ENCODE measurements around the gene APOL3. TPM values are rescaled to one million over a fixed set of nuclear protein-coding genes. Genes with fewer than 3 reads are reported as not detected.
A peak's percentile ranks its signal among the peaks of the same experiment; 100 is the strongest.
"Not testable (repeated sequence)": the region's sequence is repeated elsewhere in the genome, so short reads cannot be mapped to it uniquely, and the experiment has no call there.

Gene APOL3
- total RNA-seq, 2 donors from 2014 or later, result 99.3 to 118 TPM

- Mint-ChIP-seq H3K4me3 (peak overlapping the region; percentile 67), H3K27me3 (no peaks in the 10 kb centered on the region), H3K4me1 (no peaks in the 10 kb centered on the region), H3K36me3 (ENCODE audit: low read depth) (no peaks in the 10 kb centered on the region), H3K27ac (peak overlapping the region; percentile 87), H3K9me3 (no peaks in the 10 kb centered on the region)
- peak; percentile 99 for ATAC-seq (replicated peaks)
Observed at GRCh38 chr22:36123673-36124630, 36.6 kb downstream of the APOL3 start.

GRCh38 chr22:36120621-36121351, 39.8 kb downstream of the APOL3 start:
- not testable (repeated sequence) for H3K36me3 Mint-ChIP-seq (ENCODE audit: low read depth); H3K27me3 Mint-ChIP-seq; H3K9me3 Mint-ChIP-seq; H3K4me1 Mint-ChIP-seq; ATAC-seq (replicated peaks); H3K4me3 Mint-ChIP-seq
- H3K27ac Mint-ChIP-seq, result peak overlapping the region; percentile 12

- H3K4me1 Mint-ChIP-seq, result no peaks in the 10 kb centered on the region
- no peaks in the 10 kb centered on the region for H3K27me3 Mint-ChIP-seq
Observed at GRCh38 chr22:36117053-36117554, 43.5 kb downstream of the APOL3 start.

GRCh38 chr22:36116127-36116526, 44.4 kb downstream of the APOL3 start:
- H3K4me1 Mint-ChIP-seq, result no peaks in the 10 kb centered on the region
- no peaks in the 10 kb centered on the region for H3K9me3 Mint-ChIP-seq
- H3K27me3 Mint-ChIP-seq, result no peaks in the 10 kb centered on the region

More at GRCh38 chr22:36117053-36117554, 43.5 kb downstream of the APOL3 start:
- Mint-ChIP-seq H3K9me3 (no peaks in the 10 kb centered on the region), H3K4me3 (no peak overlapping the region), H3K36me3 (ENCODE audit: low read depth) (no peaks in the 10 kb centered on the region), H3K27ac (peak overlapping the region; percentile 70)
- no peak for ATAC-seq (replicated peaks)

GRCh38 chr22:36113121-36113520, 47.4 kb downstream of the APOL3 start:
- Mint-ChIP-seq H3K4me1 (no peaks in the 10 kb centered on the region), H3K4me3 (no peak overlapping the region), H3K9me3 (no peaks in the 10 kb centered on the region), H3K36me3 (ENCODE audit: low read depth) (no peaks in the 10 kb centered on the region), H3K27ac (no peak overlapping the region), H3K27me3 (no peaks in the 10 kb centered on the region)
- no peak for ATAC-seq (replicated peaks)

More at GRCh38 chr22:36116127-36116526, 44.4 kb downstream of the APOL3 start:
- H3K27ac Mint-ChIP-seq, result no peak overlapping the region
- no peak overlapping the region for H3K4me3 Mint-ChIP-seq
- no peaks in the 10 kb centered on the region for H3K36me3 Mint-ChIP-seq (ENCODE audit: low read depth)
- no peak for ATAC-seq (replicated peaks)

- Mint-ChIP-seq H3K9me3 (no peaks in the 10 kb centered on the region), H3K27me3 (peaks cover 7% of the 10 kb centered on the region), H3K4me1 (no peaks in the 10 kb centered on the region), H3K36me3 (ENCODE audit: low read depth) (no peaks in the 10 kb centered on the region), H3K4me3 (no peak overlapping the region), H3K27ac (no peak overlapping the region)
- no peak for ATAC-seq (replicated peaks)
Observed at GRCh38 chr22:36111316-36111715, 49.2 kb downstream of the APOL3 start.

GRCh38 chr22:36110306-36110881, 50.2 kb downstream of the APOL3 start:
- Mint-ChIP-seq H3K9me3 (no peaks in the 10 kb centered on the region), H3K4me1 (no peaks in the 10 kb centered on the region), H3K36me3 (ENCODE audit: low read depth) (no peaks in the 10 kb centered on the region), H3K27ac (no peak overlapping the region), H3K4me3 (no peak overlapping the region), H3K27me3 (peaks cover 10% of the 10 kb centered on the region)
- ATAC-seq (replicated peaks), result no peak

- Mint-ChIP-seq H3K27ac (no peak overlapping the region), H3K36me3 (ENCODE audit: low read depth) (no peaks in the 10 kb centered on the region), H3K27me3 (peaks cover 16% of the 10 kb centered on the region), H3K4me3 (no peak overlapping the region), H3K9me3 (no peaks in the 10 kb centered on the region), H3K4me1 (no peaks in the 10 kb centered on the region)
- ATAC-seq (replicated peaks), result no peak
Observed at GRCh38 chr22:36107436-36107835, 53.1 kb downstream of the APOL3 start.

- ATAC-seq (replicated peaks), result no peak
- Mint-ChIP-seq H3K9me3 (no peaks in the 10 kb centered on the region), H3K27ac (no peak overlapping the region), H3K27me3 (peaks cover 16% of the 10 kb centered on the region), H3K4me3 (no peak overlapping the region), H3K36me3 (ENCODE audit: low read depth) (no peaks in the 10 kb centered on the region), H3K4me1 (no peaks in the 10 kb centered on the region)
Observed at GRCh38 chr22:36106910-36107309, 53.6 kb downstream of the APOL3 start.

- no peak for ATAC-seq (replicated peaks)
- H3K27me3 Mint-ChIP-seq, result peaks cover 19% of the 10 kb centered on the region
- H3K4me1 Mint-ChIP-seq, result no peaks in the 10 kb centered on the region
- no peak overlapping the region for H3K27ac Mint-ChIP-seq
- H3K4me3 Mint-ChIP-seq, result no peak overlapping the region
- H3K9me3 Mint-ChIP-seq, result no peaks in the 10 kb centered on the region
- H3K36me3 Mint-ChIP-seq (ENCODE audit: low read depth), result no peaks in the 10 kb centered on the region
Observed at GRCh38 chr22:36104988-36105387, 55.6 kb downstream of the APOL3 start.

- Mint-ChIP-seq H3K27me3 (peaks cover 19% of the 10 kb centered on the region), H3K9me3 (no peaks in the 10 kb centered on the region), H3K36me3 (ENCODE audit: low read depth) (no peaks in the 10 kb centered on the region), H3K27ac (no peak overlapping the region), H3K4me1 (no peaks in the 10 kb centered on the region), H3K4me3 (no peak overlapping the region)
- ATAC-seq (replicated peaks), result no peak
Observed at GRCh38 chr22:36104435-36104834, 56.1 kb downstream of the APOL3 start.

GRCh38 chr22:36103891-36104290, 56.7 kb downstream of the APOL3 start:
- H3K4me3 Mint-ChIP-seq, result no peak overlapping the region
- no peak overlapping the region for H3K27ac Mint-ChIP-seq
- H3K27me3 Mint-ChIP-seq, result peaks cover 19% of the 10 kb centered on the region
- H3K4me1 Mint-ChIP-seq, result no peaks in the 10 kb centered on the region
- no peak for ATAC-seq (replicated peaks)
- no peaks in the 10 kb centered on the region for H3K9me3 Mint-ChIP-seq
- no peaks in the 10 kb centered on the region for H3K36me3 Mint-ChIP-seq (ENCODE audit: low read depth)

- no peak overlapping the region for H3K27ac Mint-ChIP-seq
- no peaks in the 10 kb centered on the region for H3K9me3 Mint-ChIP-seq
- ATAC-seq (replicated peaks), result no peak
- H3K36me3 Mint-ChIP-seq (ENCODE audit: low read depth), result no peaks in the 10 kb centered on the region
- H3K27me3 Mint-ChIP-seq, result peaks cover 19% of the 10 kb centered on the region
- no peak overlapping the region for H3K4me3 Mint-ChIP-seq
- no peaks in the 10 kb centered on the region for H3K4me1 Mint-ChIP-seq
Observed at GRCh38 chr22:36102995-36103394, 57.6 kb downstream of the APOL3 start.

GRCh38 chr22:36101756-36102155, 58.8 kb downstream of the APOL3 start:
- Mint-ChIP-seq H3K27ac (no peak overlapping the region), H3K27me3 (peaks cover 15% of the 10 kb centered on the region), H3K4me3 (no peak overlapping the region), H3K4me1 (no peaks in the 10 kb centered on the region), H3K9me3 (no peaks in the 10 kb centered on the region), H3K36me3 (ENCODE audit: low read depth) (no peaks in the 10 kb centered on the region)
- ATAC-seq (replicated peaks), result no peak
